ENCODE results near the gene TGM1.

Gene TGM1

GRCh38 chr14:24290746-24291145, 27.8 kb upstream of the TGM1 start:
- TF ChIP-seq CTCF (IDR thresholded peaks at IDR 0.05; ENCODE audit: low read depth, low read length) = no peak

DNA sequence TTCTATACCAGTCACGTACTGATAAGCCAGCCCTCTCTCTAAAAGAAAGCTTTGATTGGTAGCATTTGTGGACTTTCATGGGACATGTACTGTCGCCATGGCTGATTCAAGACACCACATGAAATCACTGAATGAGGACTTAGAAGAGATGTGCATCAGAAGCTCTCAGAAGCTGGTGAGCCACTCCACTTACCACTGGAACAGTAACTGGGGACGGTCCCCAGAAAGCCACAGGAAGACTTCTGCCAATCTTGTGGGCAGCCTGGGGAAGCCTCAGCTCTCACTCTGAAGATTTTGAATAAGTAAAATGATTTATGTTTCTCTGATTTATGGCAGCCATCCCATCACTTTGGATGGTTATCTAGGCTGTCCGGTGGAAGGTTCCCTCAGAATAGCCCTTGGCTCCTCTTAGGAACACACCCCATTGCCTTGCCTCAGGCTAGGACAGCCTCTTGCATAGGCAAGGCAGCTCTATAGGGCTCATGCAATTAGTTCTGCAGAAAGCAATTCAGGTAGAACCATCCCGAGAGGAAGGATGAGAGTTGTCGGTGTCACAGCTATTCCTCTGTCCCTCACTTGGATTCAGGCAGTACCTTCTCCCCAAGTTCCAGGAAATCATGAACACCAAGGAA, 26.8 kb upstream of the TGM1 start:
- no peak for TF ChIP-seq CTCF (IDR thresholded peaks at IDR 0.05; ENCODE audit: low read depth, low read length)

More at GRCh38 chr14:24290746-24291145, 27.8 kb upstream of the TGM1 start:
- no peak for DNase-seq (ENCODE audit: extremely low read depth, low read depth)

GRCh38 chr14:24286996-24287395, 24.0 kb upstream of the TGM1 start:
- DNase-seq (ENCODE audit: extremely low read depth, low read depth) = no peak
- no peak for TF ChIP-seq CTCF (IDR thresholded peaks at IDR 0.05; ENCODE audit: low read depth, low read length)

More for the DNA sequence above, 26.8 kb upstream of the TGM1 start:
- DNase-seq (ENCODE audit: extremely low read depth, low read depth) = no peak

GRCh38 chr14:24285351-24285750, 22.4 kb upstream of the TGM1 start:
- no peak for DNase-seq (ENCODE audit: extremely low read depth, low read depth)
- TF ChIP-seq CTCF (IDR thresholded peaks at IDR 0.05; ENCODE audit: low read depth, low read length) = no peak

- DNase-seq (ENCODE audit: extremely low read depth, low read depth) = no peak
Observed at GRCh38 chr14:24284501-24285035, 21.6 kb upstream of the TGM1 start.

GRCh38 chr14:24283796-24284460, 21.0 kb upstream of the TGM1 start:
- DNase-seq (ENCODE audit: extremely low read depth, low read depth) = no peak
- no peak for TF ChIP-seq CTCF (IDR thresholded peaks at IDR 0.05; ENCODE audit: low read depth, low read length)

More at GRCh38 chr14:24284501-24285035, 21.6 kb upstream of the TGM1 start:
- TF ChIP-seq CTCF (IDR thresholded peaks at IDR 0.05; ENCODE audit: low read depth, low read length) = no peak

DNA sequence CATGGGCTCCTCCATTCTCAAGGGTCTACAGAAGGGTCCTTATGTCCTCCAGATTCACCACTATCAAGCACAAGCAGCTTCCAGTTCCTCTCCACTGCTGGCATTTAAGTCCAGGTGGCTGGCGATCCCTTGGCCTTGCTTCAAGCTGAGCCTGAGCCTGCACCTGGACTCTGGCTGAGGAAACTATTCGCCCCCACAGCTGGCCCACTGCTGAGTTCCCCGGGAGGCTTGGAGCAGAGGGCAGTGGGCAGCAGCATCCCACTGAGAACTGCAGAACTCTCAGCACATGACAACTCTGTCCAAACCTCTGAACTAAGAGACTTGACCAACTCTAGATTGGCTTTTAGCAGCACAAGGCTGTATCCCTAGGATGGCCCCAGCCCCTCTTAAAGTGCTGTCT, 19.8 kb upstream of the TGM1 start:
- DNase-seq (ENCODE audit: extremely low read depth, low read depth) = no peak
- TF ChIP-seq CTCF (IDR thresholded peaks at IDR 0.05; ENCODE audit: low read depth, low read length) = no peak
